Neuronal stem cell (in vitro differentiated cells): ENCODE data around the gene PICALM.

Experiments
- DNase-seq: peaks from one replicate; pipeline ENCODE4 v3.0.0-alpha.2; 2013; ENCODE audit warnings: low spot score
- H2AFZ ChIP-seq: one replicate; pipeline ENCODE4 v1.6.1; 2013; ENCODE audit warnings: mild to moderate bottlenecking, low read length, inconsistent platforms
- H2AK5ac ChIP-seq: 2 replicates; pipeline ENCODE4 v1.6.1; 2013; ENCODE audit warnings: low read depth, mild to moderate bottlenecking, inconsistent platforms, low read length, moderate library complexity, mixed read lengths
- H2BK120ac ChIP-seq: 2 replicates; pipeline ENCODE4 v1.6.1; 2013; ENCODE audit warnings: low read depth, mild to moderate bottlenecking, inconsistent platforms, low read length, moderate library complexity, mixed read lengths
- H2BK12ac ChIP-seq: one replicate; pipeline ENCODE4 v1.6.1; 2013; ENCODE audit warnings: low read length, inconsistent platforms
- H2BK15ac ChIP-seq: 2 replicates; pipeline ENCODE4 v1.6.1; 2013; ENCODE audit warnings: mild to moderate bottlenecking, low read length, inconsistent platforms, mixed read lengths
- H2BK5ac ChIP-seq: one replicate; pipeline ENCODE4 v1.6.1; 2013; ENCODE audit warnings: inconsistent platforms, mild to moderate bottlenecking, low read length, moderate library complexity
- H3K14ac ChIP-seq: one replicate; pipeline ENCODE4 v1.6.1; 2013; ENCODE audit warnings: low read length, inconsistent platforms
- H3K18ac ChIP-seq: 2 replicates; pipeline ENCODE4 v1.6.1; 2013; ENCODE audit warnings: low read length, inconsistent platforms
- H3K23ac ChIP-seq: 2 replicates; pipeline ENCODE4 v1.6.1; 2013; ENCODE audit warnings: low read depth, mild to moderate bottlenecking, mixed read lengths, low read length, inconsistent platforms; ENCODE audit not compliant: poor library complexity
- H3K27ac ChIP-seq: replicated peaks from 3 replicates; pipeline ENCODE4 v1.5.1; 2013; ENCODE audit warnings: low read length, inconsistent platforms
- H3K27me3 ChIP-seq, 3 experiments: 2 replicates each; pipeline ENCODE4 v1.6.1; 2013; ENCODE audit warnings: low read length in 3 of 3, mild to moderate bottlenecking in 2 of 3, inconsistent platforms in 1 of 3, low read depth in 1 of 3, mixed read lengths in 1 of 3, moderate library complexity in 1 of 3; ENCODE audit not compliant: control insufficient read depth in 3 of 3, insufficient read depth in 3 of 3
- H3K36me3 ChIP-seq, 2 donors: replicated peaks in 1 of 2; 2 replicates each; pipeline ENCODE4 v1.6.1; 2013; ENCODE audit warnings: low read length in 2 of 2; ENCODE audit not compliant: control insufficient read depth in 2 of 2, insufficient read depth in 2 of 2
- H3K4ac ChIP-seq: 2 replicates; pipeline ENCODE4 v1.6.1; 2013; ENCODE audit warnings: inconsistent platforms, mild to moderate bottlenecking, low read length, moderate library complexity
- H3K4me1 ChIP-seq, 2 donors: 1 replicate in 1 of 2; 2 replicates in 1 of 2; pipeline ENCODE4 v1.6.1; 2013; ENCODE audit warnings: low read length in 2 of 2, low read depth in 1 of 2; ENCODE audit not compliant: control insufficient read depth in 2 of 2, insufficient read depth in 1 of 2
- H3K4me2 ChIP-seq: one replicate; pipeline ENCODE4 v1.6.1; 2013; ENCODE audit warnings: mild to moderate bottlenecking, low read length, inconsistent platforms; ENCODE audit not compliant: insufficient read depth, poor library complexity, severe bottlenecking
- H3K4me3 ChIP-seq, 2 donors: 2 replicates each; pipeline ENCODE4 v1.5.1; 2013; ENCODE audit warnings: low read length in 2 of 2, mild to moderate bottlenecking in 2 of 2, inconsistent platforms in 1 of 2, moderate library complexity in 1 of 2
- H3K79me1 ChIP-seq: one replicate; pipeline ENCODE4 v1.6.1; 2013; ENCODE audit warnings: low read depth, mild to moderate bottlenecking, inconsistent platforms, low read length, moderate library complexity
- H3K9ac ChIP-seq: one replicate; pipeline ENCODE4 v1.6.1; 2013; ENCODE audit warnings: mild to moderate bottlenecking, low read depth, low read length, inconsistent platforms; ENCODE audit not compliant: poor library complexity
- H3K9me3 ChIP-seq, 2 donors: replicated peaks in 1 of 2; 2 replicates each; pipeline versions ENCODE3 to v1.6.1; 2013; ENCODE audit warnings: low read length in 2 of 2, mild to moderate bottlenecking in 2 of 2, inconsistent platforms in 1 of 2, low read depth in 1 of 2, mixed read lengths in 1 of 2, moderate library complexity in 1 of 2; ENCODE audit not compliant: control insufficient read depth in 2 of 2, insufficient read depth in 1 of 2
- H4K8ac ChIP-seq: one replicate; pipeline ENCODE4 v1.6.1; 2013; ENCODE audit warnings: low read depth, mild to moderate bottlenecking, inconsistent platforms, low read length, moderate library complexity
- H4K91ac ChIP-seq: one replicate; pipeline ENCODE4 v1.6.1; 2013; ENCODE audit warnings: low read length, low read depth, mild to moderate bottlenecking, inconsistent platforms; ENCODE audit not compliant: poor library complexity
- WGBS, 2 donors: extraction: QIAGEN DNeasy Blood & Tissue Kit; methylation state at CpG; one replicate each; pipeline ENCODE4 v1.1.7; 2013; ENCODE audit warnings: missing lambda C conversion rate in 2 of 2, mixed read lengths in 1 of 2; ENCODE audit not compliant: insufficient read length in 2 of 2, insufficient replicate concordance in 1 of 2; ENCODE audit errors: extremely low coverage in 2 of 2; 5-methylcytosine and 5-hydroxymethylcytosine counted together

The PICALM gene

DNA sequence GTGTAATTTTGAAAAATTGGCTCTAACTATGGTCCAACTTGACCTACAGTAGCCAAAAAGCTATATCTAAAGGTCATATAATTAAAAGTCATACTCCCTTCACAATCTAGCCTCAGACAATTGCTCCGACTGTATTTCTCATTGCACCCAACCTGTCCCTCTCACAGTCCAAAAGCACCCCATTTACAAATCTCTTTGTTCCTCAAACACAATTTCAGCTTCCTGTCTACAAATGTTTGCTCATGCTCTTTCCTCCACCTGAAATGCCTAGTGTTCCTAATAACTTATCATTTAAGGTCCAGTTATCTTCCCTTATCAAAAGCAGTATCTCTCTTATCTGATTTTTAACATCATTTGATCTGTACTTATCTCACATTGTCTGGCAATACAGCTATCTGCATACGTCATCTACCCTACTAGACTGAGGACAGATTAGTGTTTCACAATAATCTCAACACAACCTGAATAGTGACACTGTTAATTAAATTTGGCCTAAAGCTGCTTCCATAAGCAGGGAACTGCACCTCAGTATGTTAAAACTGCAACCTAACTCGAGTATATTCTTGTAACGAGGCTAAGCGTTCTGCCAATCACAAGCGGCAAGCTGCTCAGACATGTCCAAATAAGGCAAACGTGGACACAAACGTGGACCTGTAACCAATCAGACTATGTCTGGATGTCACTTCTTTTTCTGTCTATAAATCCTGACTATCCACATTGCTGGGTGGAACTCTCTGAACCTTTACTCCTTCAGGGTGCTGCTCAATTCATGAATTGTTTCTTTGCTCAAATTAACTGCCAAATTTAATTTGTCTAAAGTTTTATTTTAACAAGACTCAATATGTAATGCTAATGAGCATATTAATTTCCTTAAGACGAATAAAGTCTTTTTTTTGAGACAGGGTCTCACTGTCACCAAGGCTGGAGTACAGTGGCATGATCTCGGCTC is 15.9 kb downstream of the PICALM start:
- H3K4me1 ChIP-seq, result no peaks in the 10 kb centered on the region
- H4K8ac ChIP-seq, result no peak overlapping the region
- DNase-seq, result no peak
- H2AFZ ChIP-seq, result no peak overlapping the region
- H3K9ac ChIP-seq, result no peak overlapping the region
- no peak overlapping the region for H2BK12ac ChIP-seq
- H4K91ac ChIP-seq, result no peak overlapping the region
- no peak overlapping the region for H3K4ac ChIP-seq
- no peak overlapping the region for H3K4me2 ChIP-seq
- H3K23ac ChIP-seq, result no peak overlapping the region
- no peak overlapping the region for H3K27ac ChIP-seq
- H3K14ac ChIP-seq, result no peak overlapping the region
- no peak overlapping the region for H3K18ac ChIP-seq
- no peak overlapping the region for H3K4me3 ChIP-seq
- H2BK5ac ChIP-seq, result no peak overlapping the region
- peaks cover 0 to 9% of the 10 kb centered on the region in 2 donors for H3K9me3 ChIP-seq
- H3K36me3 ChIP-seq, result peaks cover 0 to 3% of the 10 kb centered on the region in 2 donors
- no peak overlapping the region for H2BK15ac ChIP-seq
- no peak overlapping the region for H2BK120ac ChIP-seq
- H2AK5ac ChIP-seq, result no peak overlapping the region
- no peaks in the 10 kb centered on the region for H3K79me1 ChIP-seq
- no peaks in the 10 kb centered on the region for H3K27me3 ChIP-seq
- WGBS, 2 donors, result no CpG with 5 or more reads among the region's 10 CpGs

DNA sequence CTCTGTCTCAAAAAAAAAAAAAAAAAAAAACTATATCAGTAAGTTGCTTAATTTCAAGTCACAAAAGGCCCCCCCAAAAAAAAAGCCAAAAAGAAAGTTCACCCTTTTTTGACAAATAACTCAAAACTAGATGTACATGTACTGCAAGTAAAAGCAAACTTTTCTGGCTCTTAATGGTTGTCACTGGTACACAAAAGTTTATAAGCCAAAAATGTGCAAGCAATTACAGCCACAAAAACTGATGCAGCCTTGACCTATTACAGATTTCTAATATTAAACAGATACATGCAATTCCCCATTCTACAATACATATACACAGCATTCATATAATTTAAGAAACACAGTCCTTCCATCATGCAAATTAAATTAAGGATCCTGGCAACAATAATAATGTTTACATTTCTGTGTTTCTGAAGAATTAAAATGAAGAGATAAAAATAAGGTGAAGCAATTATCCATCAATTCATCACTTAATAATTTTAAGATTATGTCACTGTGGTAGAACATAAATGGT is 18.6 kb downstream of the PICALM start:
- H3K23ac ChIP-seq, result no peak overlapping the region
- no peak overlapping the region for H3K9ac ChIP-seq
- no peak for DNase-seq
- no peak overlapping the region for H2BK5ac ChIP-seq
- H3K14ac ChIP-seq, result no peak overlapping the region
- H3K9me3 ChIP-seq, result peaks cover 0 to 9% of the 10 kb centered on the region in 2 donors
- no peaks in the 10 kb centered on the region for H3K27me3 ChIP-seq
- no peak overlapping the region for H3K4me2 ChIP-seq
- no peak overlapping the region for H3K18ac ChIP-seq
- no peak overlapping the region for H4K8ac ChIP-seq
- H2AK5ac ChIP-seq, result no peak overlapping the region
- H3K36me3 ChIP-seq, result no peaks in the 10 kb centered on the region
- H3K4me3 ChIP-seq, result no peak overlapping the region
- H3K4me1 ChIP-seq, result no peaks in the 10 kb centered on the region
- H2AFZ ChIP-seq, result no peak overlapping the region
- H2BK120ac ChIP-seq, result no peak overlapping the region
- H2BK15ac ChIP-seq, result no peak overlapping the region
- no peak overlapping the region for H3K27ac ChIP-seq
- H3K4ac ChIP-seq, result no peak overlapping the region
- H2BK12ac ChIP-seq, result no peak overlapping the region
- H3K79me1 ChIP-seq, result no peaks in the 10 kb centered on the region
- H4K91ac ChIP-seq, result no peak overlapping the region

GRCh38 chr11:86047275-86047991 is 21.5 kb downstream of the PICALM start:
- no peak for DNase-seq
- Histone ChIP-seq H2BK120ac (no peak overlapping the region), H4K8ac (no peak overlapping the region), H3K79me1 (peaks cover 3% of the 10 kb centered on the region), H3K4me3 (no peak overlapping the region), H3K4ac (no peak overlapping the region), H3K36me3 (no peaks in the 10 kb centered on the region), H3K9ac (no peak overlapping the region), H2BK15ac (no peak overlapping the region), H2AFZ (no peak overlapping the region), H3K18ac (no peak overlapping the region), H3K9me3 (peaks cover 0 to 9% of the 10 kb centered on the region in 2 donors), H3K23ac (no peak overlapping the region), H3K4me2 (no peak overlapping the region), H2BK12ac (no peak overlapping the region), H3K14ac (no peak overlapping the region), H3K27me3 (no peaks in the 10 kb centered on the region), H3K27ac (no peak overlapping the region), H4K91ac (no peak overlapping the region), H2AK5ac (no peak overlapping the region), H3K4me1 (no peaks in the 10 kb centered on the region), H2BK5ac (no peak overlapping the region)
- WGBS, 2 donors, result no CpG with 5 or more reads among the region's 10 CpGs

DNA sequence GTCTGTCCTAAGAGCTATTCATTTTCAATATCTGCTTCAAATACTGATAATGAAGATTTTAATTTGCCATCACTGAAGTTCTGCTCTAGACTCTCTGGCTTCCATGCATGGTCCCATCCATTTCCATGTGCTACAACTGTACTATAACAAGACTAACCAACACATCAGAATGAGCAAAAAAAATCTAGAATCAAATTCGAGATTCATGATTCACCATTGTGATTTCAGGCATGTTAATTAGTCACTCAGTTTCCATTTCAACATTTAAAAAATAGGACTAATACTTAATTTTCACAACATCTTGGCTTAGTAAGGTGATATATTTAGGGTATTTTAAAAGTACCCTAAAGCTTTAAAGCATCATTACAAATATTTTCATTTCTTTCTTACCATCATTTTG is 22.8 kb downstream of the PICALM start:
- Histone ChIP-seq H2BK120ac (no peak overlapping the region), H4K91ac (no peak overlapping the region), H3K27ac (no peak overlapping the region), H2BK15ac (no peak overlapping the region), H3K23ac (no peak overlapping the region), H4K8ac (no peak overlapping the region), H3K36me3 (no peaks in the 10 kb centered on the region), H3K4ac (no peak overlapping the region), H3K79me1 (peaks cover 3% of the 10 kb centered on the region), H2AFZ (no peak overlapping the region), H3K9ac (no peak overlapping the region), H3K4me3 (no peak overlapping the region), H2AK5ac (no peak overlapping the region), H3K27me3 (no peaks in the 10 kb centered on the region), H3K18ac (no peak overlapping the region), H3K14ac (no peak overlapping the region), H3K4me1 (peaks cover 0 to 2% of the 10 kb centered on the region in 2 donors), H2BK12ac (no peak overlapping the region), H3K4me2 (no peak overlapping the region), H3K9me3 (peaks cover 0 to 4% of the 10 kb centered on the region in 2 donors), H2BK5ac (no peak overlapping the region)
- WGBS, 2 donors, result no CpG with 5 or more reads among the region's 1 CpG
- no peak for DNase-seq
